ENCODE results near the gene ZNF84.

GRCh38 chr12:133106253-133106652 lies 68.9 kb downstream of the ZNF84 start:
- TF ChIP-seq TAF1 (IDR thresholded peaks at IDR 0.05; ENCODE audit: borderline replicate concordance, insufficient read depth, low read length) (no peak), POLR2AphosphoS5 (IDR thresholded peaks at IDR 0.05; ENCODE audit: low read depth, low read length) (no peak)
- TF ChIP-seq, protein P1, sequence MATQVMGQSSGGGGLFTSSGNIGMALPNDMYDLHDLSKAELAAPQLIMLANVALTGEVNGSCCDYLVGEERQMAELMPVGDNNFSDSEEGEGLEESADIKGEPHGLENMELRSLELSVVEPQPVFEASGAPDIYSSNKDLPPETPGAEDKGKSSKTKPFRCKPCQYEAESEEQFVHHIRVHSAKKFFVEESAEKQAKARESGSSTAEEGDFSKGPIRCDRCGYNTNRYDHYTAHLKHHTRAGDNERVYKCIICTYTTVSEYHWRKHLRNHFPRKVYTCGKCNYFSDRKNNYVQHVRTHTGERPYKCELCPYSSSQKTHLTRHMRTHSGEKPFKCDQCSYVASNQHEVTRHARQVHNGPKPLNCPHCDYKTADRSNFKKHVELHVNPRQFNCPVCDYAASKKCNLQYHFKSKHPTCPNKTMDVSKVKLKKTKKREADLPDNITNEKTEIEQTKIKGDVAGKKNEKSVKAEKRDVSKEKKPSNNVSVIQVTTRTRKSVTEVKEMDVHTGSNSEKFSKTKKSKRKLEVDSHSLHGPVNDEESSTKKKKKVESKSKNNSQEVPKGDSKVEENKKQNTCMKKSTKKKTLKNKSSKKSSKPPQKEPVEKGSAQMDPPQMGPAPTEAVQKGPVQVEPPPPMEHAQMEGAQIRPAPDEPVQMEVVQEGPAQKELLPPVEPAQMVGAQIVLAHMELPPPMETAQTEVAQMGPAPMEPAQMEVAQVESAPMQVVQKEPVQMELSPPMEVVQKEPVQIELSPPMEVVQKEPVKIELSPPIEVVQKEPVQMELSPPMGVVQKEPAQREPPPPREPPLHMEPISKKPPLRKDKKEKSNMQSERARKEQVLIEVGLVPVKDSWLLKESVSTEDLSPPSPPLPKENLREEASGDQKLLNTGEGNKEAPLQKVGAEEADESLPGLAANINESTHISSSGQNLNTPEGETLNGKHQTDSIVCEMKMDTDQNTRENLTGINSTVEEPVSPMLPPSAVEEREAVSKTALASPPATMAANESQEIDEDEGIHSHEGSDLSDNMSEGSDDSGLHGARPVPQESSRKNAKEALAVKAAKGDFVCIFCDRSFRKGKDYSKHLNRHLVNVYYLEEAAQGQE (IDR thresholded peaks at IDR 0.05; ENCODE audit: insufficient read depth in 1 of 2, low read depth in 2 of 2, low read length in 2 of 2), result no peak

All from PFSK-1 (cell line).